ENCODE results near the gene NECAB3.
"Not testable (repeated sequence)": the region's sequence is repeated elsewhere in the genome, so short reads cannot be mapped to it uniquely, and the experiment has no call there.

The NECAB3 gene

DNA sequence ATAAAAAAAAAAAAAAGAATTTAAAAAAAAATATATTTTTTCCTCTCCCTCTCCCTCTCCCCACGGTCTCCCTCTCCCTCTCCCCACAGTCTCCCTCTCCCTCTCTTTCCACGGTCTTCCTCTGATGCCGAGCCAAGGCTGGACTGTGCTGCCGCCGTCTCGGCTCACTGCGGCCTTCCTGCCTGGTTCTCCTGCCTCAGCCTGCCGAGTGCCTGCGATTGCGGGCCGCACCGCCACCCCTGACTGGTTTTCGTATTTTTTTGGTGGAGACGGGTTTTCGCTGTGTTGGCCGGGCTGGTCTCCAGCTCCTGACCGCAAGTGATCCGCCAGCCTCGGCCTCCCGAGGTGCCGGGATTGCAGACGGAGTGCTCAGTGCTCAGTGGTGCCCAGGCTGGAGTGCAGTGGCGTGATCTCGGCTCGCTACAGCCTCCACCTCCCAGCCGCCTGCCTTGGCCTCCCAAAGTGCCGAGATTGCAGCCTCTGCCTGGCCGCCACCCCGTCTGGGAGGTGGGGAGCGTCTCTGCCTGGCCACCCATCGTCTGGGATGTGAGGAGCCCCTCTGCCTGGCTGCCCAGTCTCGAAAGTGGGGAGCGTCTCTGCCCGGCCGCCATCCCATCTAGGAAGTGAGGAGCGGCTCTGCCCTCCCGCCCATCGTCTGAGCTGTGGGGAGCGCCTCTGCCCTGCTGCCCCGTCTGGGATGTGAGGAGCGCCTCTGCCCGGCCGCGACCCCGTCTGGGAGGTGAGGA lies 26.6 kb upstream of the NECAB3 start:
- intact Hi-C loops (cut with DNase I) = not testable (repeated sequence)

DNA sequence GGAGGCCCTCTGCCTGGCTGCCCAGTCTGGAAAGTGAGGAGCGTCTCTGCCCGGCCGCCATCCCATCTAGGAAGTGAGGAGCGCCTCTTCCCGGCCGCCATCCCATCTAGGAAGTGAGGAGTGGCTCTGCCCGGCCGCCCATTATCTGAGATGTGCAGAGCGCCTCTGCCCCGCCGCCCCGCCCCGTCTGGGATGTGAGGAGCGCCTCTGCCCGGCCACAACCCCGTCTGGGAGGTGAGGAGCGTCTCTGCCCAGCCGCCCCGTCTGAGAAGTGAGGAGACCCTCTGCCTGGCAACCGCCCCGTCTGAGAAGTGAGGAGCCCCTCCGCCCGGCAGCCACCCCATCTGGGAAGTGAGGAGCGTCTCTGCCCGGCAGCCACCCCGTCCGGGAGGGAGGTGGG lies 24.7 kb upstream of the NECAB3 start:
- intact Hi-C loops (cut with DNase I); DNase-seq: not testable (repeated sequence)

More for the DNA sequence above, 26.6 kb upstream of the NECAB3 start:
- DNase-seq = not testable (repeated sequence)

DNA sequence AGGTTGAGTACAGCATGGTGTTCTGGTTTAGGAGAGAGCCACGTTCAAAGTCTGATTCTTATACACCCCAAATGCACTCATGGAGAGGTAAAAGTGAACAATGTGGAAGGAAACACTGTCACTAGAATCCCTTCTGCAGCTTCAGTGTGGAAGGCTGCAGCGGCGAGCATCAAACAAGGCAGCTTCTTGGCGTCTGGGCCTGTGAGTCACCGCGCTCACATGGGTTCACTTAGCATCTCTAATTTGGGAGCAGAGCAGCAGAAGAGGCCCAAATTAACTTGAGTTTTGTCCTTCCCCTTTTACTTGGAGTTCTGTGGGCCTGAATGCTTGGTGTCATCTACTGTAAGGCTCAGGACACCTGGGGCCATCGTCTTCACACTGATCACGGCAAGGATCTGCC lies 22.9 kb upstream of the NECAB3 start:
- DNase-seq = peak; percentile 56 to 97 (median 80)
- intact Hi-C loops (cut with DNase I) = no loop called here

DNA sequence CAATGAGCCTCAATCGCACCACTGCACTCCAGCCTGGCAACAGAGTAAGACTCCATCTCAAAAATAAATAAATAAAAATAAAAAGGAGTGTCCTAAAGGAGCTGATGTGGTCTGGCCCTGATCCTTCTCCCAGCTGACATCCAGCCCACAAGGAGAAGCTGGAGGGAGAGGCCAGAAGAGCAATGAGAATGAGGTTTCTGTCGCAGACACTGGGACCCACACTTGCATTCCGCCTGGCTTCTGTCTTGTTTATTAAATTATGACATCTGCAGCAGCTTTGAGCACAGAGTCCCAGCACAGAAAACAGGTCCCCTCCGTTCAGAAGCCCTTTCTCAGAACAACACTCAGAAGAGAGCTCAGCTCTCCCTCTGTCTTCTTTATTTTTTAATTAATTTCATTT lies 22.2 kb upstream of the NECAB3 start:
- intact Hi-C loops (cut with DNase I) = no loop called here
- DNase-seq = no peak

DNA sequence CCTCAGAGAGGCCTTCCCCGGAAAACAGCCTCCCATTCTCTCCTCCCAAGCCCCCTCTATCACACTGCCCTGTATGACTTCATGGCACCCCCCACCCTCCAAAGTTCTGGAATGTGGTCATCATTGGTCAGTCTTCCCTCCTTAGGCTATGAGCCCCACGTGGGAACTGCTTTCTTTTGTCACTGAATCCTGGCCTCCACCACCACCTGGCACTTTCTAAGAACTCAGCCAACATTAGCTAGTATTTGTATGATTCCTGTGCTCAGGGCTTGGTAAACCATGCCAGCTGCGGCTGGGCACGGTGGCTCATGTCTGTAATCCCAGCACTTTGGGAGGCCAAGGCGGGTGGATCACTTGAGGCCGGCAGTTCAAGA lies 20.4 kb upstream of the NECAB3 start:
- intact Hi-C loops (cut with DNase I) = no loop called here
- DNase-seq = no peak

DNA sequence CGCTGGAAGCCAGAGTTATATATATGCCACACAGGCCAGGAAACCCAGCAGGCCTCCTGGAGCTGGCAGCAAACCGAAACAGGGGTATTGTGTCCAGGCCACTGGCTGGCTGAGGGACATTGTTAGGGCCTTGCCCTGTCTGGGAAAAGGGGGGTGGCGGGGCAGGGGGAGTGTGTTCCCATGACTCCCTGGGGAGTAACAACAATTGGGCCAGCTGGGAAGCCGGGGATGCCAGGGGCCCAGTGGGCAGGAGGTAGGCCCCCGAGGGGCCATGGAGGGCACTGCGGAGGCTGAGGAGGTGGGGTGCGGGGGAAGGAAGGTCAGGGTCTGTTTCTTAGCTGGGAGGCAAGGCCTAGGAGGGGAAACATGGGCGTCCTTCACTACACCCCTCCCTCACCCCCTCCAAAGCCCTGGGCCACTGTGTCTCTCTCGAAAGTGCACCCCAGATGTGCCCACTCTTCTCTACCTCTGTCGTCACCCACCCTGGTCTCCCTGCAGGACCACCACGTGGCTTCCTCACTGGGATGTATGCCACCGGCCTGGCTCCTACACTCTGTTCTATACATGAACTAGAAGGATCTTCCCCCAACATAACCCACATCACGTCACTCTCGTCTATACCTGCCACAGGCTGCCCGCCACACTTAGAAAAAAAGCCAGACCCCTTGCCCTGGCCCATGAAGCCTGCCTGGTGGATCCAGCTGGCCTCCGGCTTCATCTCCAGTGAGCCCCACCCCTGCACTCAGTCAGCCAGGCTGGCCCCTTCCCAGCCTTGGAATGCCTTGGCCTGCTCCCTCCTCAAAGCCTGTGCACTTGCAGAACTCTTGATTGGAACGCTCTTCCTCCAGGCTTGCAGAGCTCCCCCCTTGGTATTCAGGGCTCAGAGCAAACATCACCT lies 19.8 kb upstream of the NECAB3 start:
- DNase-seq = peak; percentile 66 to 95 (median 78)
- intact Hi-C loops (cut with DNase I) = no loop called here

DNA sequence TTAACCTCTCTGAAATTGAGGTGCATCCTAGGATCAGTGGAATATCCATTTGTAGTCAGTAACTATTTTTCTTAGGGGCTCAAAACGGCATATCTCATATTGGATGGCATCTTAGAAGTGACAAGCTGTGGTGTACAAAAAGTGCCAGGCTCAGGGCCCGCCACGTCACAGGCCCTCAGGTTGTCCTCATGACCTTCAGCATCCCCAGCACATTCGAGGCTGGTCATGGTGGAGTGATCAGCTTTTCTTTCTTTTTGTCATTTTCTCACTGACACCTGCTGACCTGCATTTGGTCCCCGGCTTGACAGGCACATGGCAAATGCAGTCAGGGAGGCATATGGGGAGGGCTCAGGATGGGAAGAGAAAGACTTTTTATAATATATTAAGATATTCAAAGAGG lies 19.1 kb upstream of the NECAB3 start:
- intact Hi-C loops (cut with DNase I) = no loop called here
- DNase-seq = no peak

DNA sequence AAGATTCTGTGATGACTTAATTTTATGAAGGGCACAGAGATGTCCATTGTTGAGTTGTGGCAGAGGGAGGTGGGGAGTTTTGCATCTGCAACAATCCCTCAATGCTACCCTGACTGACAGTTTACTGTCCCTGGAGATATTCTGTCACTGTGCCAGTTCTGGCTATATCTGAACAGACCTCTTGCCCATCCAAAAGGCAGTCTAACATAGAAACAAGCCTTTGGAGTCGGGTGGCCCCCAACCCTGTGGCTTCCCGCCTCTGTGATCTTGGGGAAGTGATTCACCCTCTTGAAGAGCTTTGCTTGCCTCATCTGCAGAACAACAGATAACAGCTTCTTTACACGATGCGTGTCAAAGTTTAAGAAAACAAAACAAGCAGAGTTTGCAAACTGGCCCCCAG lies 15.7 kb upstream of the NECAB3 start:
- intact Hi-C loops (cut with DNase I) = loop anchor here (5.0 kb wide), 1 partner anchor 42 kb away; the partner anchor contains the start of gene ZNF341
- DNase-seq = no peak

DNA sequence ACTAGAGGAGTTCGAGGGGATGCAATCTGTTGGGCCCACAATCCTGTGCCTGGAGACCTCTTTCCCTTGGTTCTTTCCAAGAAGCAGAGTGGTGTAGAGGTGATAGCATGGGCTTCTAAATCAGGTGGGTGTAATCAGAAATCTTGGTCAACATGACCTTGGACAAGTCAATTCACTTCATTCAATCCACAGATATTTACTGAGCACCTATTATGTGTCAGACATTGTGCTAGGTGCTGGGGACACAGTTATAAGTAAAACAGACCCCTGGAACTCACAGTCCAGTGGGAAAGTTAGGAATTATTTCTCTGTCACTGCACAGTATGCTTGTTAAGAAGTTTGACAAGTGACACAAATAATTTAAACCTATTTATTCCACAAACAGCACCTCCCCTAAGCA lies 15.3 kb upstream of the NECAB3 start:
- intact Hi-C loops (cut with DNase I) = loop anchor here (5.0 kb wide), 1 partner anchor 43 kb away; the partner anchor contains the start of gene ZNF341
- DNase-seq = no peak

DNA sequence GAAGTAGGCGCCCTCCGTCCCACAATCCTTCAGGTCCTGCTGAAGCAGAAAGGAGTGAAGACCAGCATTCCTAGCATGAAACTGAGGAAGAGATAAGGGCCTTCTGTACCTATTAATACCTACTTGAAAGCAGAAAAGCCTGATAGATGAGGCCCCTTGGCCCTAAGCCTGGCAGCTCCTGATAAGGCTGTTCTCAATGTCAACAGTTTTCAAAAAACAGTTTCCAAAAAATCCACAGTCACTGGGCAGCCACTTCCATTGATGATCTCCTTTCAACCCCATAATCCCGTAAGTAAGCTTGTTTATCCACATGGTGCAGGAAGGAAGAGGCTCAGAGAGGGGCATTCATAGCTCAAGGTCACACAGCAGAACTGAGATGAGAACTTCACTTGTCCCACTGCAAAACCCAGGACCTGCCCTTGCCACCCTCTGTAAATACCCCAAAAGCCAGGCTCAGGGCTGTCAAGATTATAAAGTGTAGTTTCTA lies 14.8 kb upstream of the NECAB3 start:
- intact Hi-C loops (cut with DNase I) = loop anchor here (5.0 kb wide), 1 partner anchor 43 kb away; the partner anchor contains the start of gene ZNF341

DNA sequence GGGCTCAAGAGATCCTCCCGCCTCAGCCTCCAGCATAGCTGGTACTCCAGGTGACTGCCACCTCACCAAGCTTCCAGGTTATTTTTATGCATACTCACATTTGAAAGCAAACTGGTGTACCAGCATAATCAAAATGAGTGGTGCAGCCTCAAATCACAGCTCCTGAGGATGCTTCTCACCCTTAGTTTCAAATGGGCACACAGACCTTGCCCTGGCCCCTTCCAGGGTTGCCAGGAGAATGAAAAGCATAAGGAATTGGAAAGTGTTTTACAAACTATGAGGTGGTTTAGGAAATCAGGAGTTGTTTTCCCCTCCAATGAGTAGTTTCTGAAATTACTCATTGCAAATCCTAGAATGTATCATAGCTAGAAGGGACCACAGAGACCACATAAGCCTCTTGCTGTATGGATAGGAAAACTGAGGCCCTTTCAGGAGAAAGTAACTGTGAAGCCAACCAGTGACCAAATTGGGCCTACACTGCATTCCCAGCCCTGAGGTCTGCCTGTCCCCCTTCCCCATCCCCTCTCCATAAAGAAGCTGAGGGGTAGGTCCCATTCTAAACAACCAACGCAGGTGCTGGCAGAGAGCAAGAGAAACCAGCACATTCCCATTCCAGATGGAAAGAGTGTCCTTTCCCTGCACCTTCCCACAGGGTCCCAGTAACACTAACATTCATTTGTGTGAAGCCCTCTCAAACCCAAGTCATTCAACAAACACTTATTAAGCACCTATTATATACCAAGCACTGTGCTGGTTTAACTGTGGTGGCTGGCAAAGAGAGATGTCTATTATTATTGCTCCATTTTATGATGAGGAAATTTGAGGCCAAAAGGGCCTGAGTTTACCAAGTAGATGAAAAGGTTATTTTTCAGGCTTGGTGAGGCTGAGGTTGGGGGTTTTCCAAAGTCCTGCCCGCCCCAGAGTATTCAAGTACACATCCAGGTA lies 14.0 kb upstream of the NECAB3 start:
- DNase-seq = no peak
- intact Hi-C loops (cut with DNase I) = loop anchor here (5.0 kb wide), 1 partner anchor 44 kb away; the partner anchor contains the start of gene ZNF341

More for the DNA sequence above, 14.8 kb upstream of the NECAB3 start:
- DNase-seq = no peak

DNA sequence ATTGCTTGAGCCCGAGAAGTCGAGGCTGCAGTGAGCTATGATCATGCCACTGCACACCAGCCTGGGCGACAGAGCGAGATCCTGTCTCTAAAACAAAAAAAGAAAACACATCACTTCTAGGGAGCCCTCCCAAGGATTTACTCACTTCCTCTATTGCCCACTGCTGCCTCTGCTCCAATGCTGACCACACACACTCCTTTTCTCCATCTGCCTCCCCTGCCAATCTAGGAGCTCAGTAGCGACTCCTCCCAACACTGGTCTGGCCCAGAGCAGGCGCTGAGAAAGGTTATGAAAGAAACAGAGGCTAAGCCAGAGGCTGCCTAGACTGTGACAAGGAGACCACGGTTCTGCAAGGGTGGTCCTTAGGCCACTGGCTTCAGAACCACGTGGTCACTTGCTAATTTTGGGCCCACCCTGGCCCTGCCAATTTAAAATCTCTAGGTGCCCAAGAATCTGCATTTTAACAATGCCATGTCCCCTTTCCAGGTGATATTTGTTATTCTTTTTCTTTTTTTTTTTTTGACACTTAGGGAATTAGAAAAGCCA lies 13.2 kb upstream of the NECAB3 start:
- DNase-seq = no peak
- intact Hi-C loops (cut with DNase I) = loop anchor here (5.0 kb wide), 1 partner anchor 45 kb away; the partner anchor contains the start of gene ZNF341

DNA sequence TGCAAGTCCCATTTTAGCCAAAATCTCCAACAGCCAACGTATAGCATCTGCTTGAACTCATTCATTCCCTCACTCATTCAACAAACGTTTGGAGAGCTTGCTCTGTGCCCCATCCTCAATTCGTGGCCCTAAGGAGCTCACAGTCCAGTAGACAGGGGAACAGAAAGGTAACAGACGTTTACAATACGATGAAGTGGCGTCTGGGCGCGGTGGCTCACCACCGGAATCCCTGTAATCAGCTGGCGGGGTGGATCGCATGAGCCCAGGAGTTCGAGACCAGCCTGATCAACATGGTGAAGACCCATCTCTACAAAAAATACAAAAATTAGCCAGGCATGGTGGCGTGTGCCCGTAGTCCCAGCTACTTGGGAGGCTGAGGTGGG lies 12.7 kb upstream of the NECAB3 start:
- DNase-seq = no peak
- intact Hi-C loops (cut with DNase I) = loop anchor here (5.0 kb wide), 1 partner anchor 45 kb away; the partner anchor contains the start of gene ZNF341

DNA sequence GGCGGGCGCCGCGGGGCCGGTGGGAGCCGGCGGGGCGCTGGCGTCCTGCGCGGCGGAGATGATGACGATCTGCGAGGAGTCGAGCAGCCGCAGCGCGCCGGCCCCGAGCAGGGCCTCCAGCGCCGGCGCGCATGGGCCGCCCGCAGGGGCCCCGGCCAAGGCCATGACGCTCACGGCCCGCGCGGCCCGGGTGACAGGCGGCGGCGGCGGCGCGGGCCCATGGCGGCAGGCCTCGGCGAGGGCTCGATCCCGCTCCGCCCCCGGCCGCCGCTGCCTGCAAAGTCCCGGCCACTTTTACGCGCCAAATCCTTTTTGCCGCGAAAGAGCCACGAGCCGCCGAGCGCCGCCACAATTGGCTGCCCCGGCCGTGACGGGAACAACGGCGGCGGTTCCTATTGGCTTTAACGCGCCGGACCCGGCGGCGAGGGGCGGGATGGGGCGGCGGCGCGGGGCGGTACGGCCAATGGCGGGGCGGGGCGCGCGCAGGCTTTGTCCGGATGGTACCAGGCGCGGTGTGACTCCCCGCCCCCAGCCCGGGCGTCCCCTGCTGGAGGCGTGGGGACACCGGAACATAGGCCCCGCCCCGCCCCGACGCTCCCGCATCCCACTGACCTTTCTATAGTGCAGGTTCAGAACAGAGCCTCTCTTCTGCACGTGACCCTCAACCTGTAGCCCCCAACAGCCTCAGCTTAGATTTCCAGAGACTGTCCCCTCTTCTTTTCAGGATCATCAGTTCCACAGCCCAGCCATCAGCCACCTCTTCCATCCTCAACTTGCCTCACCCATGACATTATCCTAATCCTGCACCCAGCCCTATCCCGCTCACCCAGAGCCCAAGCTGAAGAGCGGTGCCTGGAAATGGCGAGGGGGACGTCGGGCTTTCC lies 12.1 kb upstream of the NECAB3 start, which contains the start of gene E2F1:
E2F1 (minus strand) TSS at position 286 of the 884 bp plus-strand sequence; CDS start at position 165, 121 bp downstream.
- DNase-seq = peak; percentile 92 to 99 (median 96)
- intact Hi-C loops (cut with DNase I) = loop anchor here (5.0 kb wide), 1 partner anchor 46 kb away; the partner anchor contains the start of gene ZNF341

DNA sequence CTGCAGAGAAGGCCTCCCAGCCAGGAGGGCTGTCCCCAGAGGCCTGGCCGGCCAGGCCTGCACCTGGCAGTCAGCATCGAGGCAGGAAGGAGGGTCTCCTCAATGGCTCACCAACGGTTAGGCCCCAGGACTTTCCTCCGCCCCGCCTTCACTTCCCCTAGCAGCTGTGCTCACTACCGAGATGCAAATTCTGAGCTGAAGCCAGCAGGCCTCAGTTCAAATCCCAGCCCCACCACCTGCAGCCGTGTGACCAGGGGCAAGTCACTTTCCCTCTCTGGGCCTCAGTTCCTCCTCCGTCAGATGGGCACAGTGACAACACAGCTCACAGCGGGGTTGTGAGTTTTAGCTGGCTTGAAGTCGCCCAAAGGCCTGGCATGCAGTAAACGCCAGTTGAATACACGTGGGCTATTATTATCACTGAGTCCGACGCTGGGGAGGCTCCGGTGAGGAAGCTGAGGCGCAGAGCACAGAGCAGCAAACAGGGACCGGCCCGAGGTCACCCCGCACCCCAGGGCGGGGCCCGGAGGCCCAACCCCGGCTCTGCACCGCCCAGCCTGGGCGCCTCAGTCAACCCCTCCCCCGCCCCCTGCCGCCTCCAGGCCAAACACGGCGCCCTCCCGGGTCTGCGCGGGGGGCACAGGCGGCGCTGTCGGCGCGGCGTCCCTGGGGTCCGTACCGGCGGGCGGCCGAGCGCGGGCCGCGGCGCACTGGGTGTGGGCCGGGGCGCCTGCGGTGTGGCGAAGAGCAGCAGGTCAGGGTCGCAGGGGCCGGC lies 11.3 kb upstream of the NECAB3 start:
- intact Hi-C loops (cut with DNase I) = loop anchor here (5.0 kb wide), 1 partner anchor 47 kb away; the partner anchor contains the start of gene ZNF341
- DNase-seq = no peak

DNA sequence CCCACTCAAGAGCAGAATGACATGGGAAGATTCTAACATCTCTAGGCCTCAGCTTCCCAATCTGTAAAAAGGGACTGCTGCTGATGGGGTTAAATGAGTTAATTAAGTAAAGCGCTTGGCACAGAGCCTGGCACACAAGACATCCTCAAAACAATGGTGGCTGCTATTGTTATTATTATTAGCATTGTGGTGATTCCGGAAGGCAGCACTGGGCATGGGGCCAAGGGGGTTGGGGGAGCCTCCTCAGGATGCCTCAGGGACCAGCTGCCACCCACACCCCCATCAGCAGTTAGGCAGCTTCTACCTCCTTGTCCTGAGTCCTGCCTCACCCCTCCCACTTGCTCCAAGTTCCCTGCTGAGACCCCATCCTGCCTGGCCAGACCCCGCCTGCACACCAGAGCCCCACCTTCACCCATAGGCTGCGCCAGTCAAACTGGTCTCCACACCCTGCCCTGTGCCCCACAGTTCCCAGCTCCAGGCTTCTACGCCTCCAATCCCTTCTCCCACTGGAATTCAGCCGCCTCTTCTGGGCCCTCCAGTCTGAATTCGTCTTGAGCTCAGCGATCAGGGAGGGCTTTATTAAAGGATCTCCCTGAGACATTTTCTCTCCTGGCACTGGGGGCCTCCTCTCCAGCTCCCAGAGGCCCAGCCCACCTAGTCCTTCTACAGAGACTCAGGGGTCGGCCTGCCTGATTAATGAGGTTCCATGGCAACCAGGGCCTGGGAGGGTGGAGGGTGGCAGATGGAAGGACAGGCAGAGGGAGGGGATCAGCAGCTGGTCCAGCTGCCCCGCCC lies 10.5 kb upstream of the NECAB3 start:
- intact Hi-C loops (cut with DNase I) = loop anchor here (5.0 kb wide), 1 partner anchor 48 kb away; the partner anchor contains the start of gene ZNF341
- no peak for DNase-seq
